CD4-positive, alpha-beta T cell treated with Interleukin-4 for 4 hours (primary cell): Measurements from ENCODE around the gene GALNT5.

ENCODE experiments used
- DNase-seq: peaks from one replicate; pipeline ENCODE4 v3.0.0-alpha.2; 2020

Gene GALNT5

DNA sequence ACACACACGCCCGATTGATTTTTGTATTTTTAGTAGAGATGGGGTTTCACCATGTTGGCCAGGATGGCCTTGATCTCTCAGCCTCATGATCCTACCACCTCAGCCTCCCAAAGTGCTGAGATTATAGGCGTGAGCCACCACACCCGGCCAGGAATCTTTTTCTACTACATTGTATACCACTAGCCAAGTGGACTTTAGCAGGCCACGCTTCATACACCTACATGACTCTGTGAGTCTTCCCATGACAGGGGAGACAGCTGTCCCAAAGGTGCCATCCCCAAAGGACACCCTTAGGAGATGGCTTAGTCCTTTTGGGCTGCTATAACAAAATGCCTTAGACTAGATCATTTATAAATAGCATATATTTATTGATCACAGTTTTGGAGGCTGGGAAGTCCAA is 35.3 kb downstream of the GALNT5 start:
- no peak for DNase-seq

DNA sequence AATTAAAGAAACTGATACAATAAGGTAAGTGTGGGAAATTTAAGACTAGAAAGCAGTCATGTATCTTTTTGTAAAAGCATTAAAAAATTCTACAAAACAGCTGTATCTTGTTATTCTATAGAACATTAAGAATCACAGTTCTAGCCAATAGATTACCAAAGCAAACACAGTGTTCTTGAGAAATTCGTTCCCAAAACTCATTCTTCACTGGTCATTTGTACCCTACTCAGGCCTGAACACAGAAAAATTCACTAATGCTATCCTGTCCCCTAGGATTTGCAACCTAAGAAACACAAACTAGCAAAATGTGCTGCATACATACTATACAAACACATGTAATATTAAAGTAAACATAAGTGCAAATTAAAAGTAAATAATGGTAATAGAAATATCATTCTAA is 39.0 kb downstream of the GALNT5 start:
- DNase-seq = no peak

DNA sequence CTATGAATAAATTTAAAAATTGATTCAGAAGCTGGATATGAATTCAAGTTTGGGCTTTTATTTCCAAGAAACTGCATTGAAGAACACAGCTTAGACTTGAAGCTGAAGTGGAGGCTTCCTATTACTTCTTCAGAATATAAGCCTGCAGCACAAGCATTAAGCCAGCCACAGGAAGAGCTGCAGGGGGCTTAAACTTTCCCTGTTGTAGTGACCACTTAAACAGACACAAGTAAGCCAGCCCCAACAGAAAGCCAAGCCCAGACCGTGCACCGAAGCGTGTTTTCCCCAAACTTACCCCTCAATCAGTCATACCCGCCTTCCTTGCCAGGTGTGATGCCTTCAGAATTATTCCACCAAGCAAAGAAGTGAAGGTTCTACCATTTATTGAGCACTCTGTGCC is 39.5 kb downstream of the GALNT5 start:
- no peak for DNase-seq

DNA sequence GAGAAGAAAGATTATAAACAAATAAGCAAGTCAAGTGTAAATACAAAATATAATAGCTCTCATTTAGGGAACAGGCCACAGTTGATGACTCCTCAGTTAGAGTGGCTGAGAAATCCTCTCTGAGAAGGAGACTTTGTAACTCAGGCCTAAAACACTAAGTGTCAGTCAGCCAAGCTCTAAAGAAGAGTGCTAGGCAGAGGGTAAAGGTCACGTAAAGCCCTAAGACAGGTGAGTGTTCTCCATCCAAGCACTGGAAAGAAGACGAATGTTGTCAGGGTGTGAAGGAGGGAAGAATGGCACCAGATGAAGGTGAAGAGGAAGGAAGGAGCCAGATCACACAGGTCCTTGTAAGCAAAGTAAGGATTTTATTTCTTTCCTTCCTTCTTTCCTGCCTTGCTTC is 43.8 kb downstream of the GALNT5 start:
- DNase-seq = no peak

DNA sequence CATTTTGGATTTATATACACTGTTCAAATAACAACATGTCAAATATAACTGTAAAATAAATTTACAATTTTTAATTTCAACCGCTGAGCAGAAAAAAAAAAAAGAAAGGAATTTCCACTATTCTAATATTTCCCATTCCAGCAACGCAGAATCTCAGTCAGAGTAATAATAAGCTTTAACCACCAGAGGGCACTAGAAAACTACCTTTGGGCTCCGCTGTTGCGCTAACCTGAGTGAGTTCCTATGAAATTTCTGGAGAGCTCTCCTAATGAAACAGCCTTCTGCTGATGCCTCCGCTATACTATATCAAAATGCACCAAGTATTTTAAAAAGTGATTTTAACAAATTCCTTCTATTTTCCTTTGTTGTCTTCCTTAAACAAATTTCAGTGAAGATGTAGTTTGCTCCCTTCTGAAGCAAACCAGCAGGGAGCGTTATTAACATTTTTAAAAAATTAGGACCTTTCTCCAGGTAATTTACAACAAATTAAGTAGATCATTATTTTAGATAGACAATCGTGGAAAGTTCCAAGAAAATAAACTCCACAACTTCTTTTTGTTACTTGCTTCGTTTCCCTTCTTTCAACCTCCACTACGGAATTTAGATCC is 45.1 kb downstream of the GALNT5 start:
- DNase-seq = peak; percentile 70

DNA sequence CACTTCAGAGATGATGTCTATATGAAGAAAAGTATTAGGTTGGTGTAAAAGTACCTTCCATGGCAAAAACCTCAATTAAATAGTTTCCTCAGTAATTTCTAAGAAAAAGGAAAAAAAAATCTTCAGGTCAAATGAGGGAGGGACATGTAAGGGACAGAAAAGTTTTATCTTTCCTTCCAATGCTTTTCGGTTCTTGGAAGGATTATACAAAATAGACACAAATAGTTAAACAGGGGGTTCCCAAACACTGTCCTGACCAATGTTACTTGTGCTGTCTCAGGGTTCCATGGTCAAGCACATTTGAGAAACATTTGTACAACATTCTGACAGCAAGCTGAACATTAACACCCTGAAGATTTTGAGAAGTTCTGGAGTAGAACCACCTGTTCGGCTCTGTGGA is 46.1 kb downstream of the GALNT5 start:
- no peak for DNase-seq

DNA sequence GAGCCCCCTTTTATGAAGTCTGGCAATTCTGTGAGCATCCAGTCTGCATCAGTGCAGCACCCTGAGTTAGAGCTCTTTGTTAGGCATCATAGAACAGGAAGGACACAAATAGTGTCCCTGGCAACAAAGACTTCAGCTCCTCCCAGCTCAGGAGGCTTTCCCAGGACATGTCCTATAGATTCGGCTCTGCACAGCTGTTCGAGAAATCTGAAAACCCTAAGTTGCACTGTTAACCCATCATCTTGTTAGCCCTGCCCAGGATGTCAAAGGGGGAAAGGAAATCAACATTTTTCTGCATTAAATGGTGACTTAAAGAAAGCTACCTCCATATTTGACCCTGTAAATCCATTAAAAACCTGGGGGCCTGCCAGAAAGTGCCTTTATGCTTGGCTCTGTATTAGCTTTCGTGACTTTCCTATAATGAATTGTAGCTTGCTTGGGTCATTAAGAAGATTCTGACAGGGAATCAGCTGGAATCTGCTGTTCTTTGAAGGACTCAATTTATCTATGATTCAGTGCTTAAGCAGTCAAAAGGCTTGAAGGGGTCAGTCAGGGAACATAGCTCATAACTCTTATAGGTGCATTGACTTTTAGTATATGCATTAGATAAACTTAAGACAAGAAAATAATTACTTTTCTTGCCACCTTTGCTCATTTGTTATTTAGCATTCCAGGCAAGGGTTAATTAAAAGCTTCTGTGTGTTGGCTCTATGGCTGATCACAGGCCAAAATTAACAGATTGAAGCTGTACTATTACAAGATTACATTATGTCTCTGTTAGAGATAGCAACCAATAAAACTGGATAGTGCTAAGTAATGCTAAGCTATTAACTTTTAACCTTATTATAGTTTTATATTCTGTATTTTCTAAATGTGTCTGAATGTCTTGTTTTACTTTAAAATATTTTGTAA is 47.6 kb downstream of the GALNT5 start:
- DNase-seq = no peak

DNA sequence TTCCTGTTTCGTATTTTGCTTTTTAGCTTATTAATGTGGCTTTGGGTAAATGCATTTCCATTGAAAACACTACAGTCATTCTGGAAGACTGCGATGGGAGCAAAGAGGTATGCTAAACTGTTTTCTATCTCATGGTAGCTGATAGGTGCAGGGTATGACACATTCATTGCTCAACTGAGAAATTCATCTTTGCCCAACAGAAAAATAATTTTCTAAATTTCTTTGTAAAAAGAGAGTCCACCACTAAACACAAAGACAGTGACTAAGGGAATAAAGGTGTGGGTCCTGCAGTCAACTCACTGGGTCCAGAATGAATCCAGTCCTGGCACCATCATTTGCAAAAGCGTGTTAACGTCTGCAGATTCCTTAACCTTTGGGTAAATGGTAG is 48.2 kb downstream of the GALNT5 start:
- no peak for DNase-seq

DNA sequence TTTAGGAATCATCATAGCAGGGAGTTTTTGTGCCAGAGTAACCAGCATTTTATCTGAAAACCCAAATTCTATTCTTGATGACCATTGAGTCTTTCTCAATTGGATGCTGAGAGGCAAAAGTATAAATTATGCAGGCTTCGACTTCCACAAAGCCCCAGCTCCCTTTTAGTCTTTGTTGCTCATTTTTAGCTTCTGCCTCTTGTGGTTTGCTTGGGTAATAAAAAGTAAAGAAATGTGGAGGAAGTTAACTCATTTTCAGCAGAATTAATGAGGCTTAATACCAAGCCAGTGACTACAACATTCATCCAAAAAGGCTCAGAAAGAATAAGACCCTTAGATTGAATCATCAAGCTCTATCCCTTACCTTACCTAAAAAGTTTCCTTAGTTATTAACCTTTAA is 49.5 kb downstream of the GALNT5 start:
- DNase-seq = peak; percentile 20

DNA sequence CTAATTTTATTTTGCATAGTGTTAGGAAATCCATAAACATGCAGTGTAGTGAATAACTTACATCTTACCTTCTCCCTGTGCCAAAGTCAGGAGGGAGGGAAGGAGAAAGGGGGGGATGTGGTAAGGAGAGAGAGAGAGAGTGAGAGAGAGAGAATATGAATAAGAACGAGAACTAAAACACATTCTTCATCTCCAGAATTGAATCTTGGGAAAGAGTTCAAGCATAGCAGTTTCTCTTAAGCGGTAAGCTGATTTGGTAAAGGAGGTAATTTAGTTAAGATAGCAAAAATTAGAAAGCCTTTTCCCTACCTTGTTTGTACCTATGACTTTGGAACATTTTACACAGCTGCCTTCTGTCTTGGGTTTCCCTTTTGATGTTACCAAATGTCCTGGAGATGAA is 52.4 kb downstream of the GALNT5 start:
- DNase-seq = no peak

DNA sequence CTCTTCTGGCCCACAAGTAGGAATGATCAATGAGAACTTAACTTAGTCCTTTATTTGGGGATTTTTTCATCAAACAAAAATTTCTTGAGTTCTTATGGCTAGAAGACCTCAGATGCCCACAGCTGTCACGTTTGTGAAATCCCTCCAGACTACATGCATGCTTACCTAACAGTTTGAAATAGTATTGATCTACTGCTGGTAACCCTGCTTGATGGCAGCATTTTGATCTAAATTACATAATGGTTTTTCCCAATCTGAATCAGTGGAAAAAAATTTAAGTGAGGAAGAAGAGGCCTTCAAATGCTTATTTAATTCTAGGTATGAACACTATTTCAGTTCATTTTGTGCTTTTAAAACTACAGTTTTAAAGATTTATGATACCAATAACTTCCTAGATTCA is 54.2 kb downstream of the GALNT5 start:
- DNase-seq = no peak

DNA sequence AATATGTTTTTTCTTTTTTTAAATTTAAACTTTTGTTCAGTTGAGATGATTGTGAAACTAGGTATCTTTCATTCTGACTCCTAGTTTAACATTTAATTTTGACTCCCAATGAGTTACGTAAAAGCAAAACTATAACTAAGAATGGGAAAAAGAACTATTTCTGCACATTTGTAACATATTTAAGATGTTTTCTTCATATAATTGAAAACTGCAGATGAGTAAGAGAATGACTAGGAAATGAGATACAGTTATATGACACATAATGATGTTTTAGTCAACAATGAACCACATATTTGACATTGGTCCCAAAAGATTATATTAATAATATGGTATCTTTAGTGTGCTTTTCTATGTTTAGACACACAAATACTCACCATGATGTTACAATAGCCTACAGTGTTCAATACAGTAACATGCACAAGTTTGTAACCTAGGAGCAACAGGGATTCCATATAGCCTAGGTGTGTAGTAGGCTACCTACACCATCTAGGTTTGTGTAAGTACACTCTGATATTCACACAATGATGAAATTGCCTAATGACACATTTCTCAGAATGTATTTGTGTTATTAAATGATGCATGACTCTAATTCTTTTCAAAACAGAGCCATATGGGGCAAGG is 55.5 kb downstream of the GALNT5 start:
- DNase-seq = no peak

DNA sequence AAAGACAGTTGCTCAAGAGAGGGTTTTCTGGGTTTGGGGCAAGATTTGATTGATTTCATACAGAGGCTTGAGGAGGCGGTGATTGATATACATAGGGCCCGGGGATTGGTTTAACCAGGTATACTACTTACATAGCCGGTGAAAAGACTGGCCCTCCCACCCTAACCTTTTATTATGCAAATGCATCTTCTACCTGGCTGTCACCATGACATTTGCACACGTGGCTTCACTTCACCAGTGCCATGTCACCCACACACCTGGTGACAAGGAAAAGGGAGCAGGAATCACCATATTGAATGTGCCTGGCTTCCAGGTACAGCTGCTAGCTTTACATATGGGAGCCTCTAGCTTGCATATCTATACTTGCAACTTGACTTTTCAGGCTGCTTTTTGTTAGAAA is 58.4 kb downstream of the GALNT5 start:
- no peak for DNase-seq

DNA sequence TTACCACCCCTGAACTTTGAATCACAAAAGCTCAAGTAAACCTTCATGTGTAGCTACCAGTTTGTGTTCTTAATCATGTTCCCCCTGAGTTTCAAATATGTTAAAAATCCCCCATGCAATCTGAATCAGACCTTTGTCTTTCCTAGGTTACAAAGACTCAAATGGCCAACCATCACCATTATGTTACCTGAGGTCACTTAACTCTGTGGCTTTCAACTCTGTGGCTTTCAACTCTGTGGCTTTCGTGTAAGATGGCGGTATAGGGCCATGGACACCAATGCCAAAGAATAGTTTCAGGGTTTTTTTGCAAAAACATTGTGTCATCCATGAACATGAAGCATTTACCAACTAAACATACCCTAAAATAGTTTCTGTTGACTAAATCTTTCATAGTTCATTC is 61.4 kb downstream of the GALNT5 start:
- DNase-seq = no peak

DNA sequence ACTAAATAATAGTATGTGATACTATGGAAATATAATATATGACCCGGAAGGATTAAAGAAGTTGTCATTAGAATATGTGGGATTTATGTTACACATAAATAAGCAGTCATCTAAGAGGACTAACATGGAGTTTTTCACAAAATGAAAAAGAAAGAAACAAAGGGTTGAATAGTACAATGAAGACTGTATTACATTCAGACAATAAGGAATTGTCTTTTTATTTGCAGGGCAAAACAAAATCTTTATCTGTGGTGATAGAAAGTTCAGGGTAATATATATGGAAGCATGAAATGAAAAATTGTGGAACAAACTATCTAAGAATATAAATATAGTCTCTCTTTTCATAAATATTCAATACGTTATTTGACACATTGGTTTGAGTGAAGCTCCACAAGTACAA is 62.3 kb downstream of the GALNT5 start:
- no peak for DNase-seq

DNA sequence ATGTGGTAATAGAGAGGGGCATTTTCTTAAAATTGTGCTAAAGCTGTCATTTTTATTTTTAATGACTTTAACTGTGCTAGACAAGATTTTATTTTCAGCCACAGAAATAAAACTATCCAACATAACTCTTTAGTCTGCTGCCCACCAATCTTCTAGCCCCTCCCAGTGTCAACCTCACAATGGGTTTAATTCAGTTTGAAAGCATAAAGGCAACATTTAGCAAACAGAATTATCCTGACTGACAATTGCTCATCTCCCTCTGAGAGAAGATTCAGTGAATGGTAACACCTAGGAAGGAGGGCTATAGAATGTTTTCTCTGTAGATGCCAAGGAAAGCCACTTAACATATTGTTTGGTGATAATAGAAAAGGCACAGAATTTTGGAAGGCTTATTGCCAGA is 62.9 kb downstream of the GALNT5 start:
- DNase-seq = no peak

DNA sequence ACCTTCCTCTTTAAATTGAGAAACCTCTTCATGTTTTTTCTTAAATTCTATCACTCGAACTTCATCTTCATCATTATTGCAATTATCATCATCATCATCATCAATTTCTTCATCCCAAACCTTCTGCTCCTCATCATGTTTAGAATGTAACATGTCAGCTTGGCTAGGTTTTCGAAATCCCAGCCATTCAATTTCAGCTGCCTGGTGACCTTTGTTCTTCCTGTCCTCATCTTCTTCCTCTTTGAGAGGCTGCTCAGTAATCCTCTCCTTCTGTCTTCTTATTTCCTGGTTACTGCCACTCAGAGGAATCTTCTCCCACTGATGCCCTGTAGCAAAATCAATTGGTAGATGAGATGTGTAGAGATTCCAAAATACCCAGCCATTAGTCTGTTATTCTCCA is 64.0 kb downstream of the GALNT5 start:
- no peak for DNase-seq

DNA sequence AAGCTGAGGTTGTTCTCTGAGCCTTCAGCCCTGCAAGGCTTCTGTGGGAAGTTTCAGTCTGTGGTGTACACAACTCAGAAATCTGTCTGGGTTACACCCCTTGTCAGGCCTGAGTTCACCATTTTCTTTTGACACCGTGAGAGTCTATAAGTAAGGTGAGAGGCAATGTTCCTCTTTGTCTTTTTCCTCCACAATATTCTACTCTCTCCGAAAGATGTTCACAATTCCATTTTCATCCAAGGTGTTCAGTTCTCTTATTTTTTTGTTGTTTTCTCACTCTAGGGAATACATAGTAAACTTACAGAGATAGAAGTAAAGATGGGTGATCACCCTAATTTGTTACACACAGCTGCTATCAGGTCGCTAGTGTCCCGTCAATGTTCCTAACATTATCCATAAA is 64.9 kb downstream of the GALNT5 start:
- no peak for DNase-seq

DNA sequence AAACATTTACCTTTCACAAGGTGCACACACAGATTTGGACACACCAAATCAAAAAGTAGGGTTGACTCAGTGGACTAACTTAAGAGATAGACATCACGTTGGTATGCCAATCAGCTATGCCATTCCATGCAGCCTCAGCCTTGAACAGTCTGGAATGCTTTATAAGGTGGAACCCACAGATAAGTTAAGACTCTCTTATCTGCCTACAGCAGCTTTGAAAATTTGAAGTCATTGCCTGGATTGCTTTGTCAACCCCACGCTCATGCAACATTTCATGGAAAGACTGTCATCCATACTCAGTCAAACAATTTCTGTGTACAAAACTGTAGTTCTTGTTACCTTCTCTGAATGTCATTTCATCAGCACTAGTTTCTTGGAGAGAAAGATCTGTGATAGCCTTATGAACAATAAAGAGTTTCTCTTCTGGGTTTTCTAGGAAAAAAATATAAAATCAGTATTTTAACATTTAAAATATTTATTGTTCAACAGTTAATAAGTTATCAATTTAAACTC is 66.9 kb downstream of the GALNT5 start:
- DNase-seq = no peak

DNA sequence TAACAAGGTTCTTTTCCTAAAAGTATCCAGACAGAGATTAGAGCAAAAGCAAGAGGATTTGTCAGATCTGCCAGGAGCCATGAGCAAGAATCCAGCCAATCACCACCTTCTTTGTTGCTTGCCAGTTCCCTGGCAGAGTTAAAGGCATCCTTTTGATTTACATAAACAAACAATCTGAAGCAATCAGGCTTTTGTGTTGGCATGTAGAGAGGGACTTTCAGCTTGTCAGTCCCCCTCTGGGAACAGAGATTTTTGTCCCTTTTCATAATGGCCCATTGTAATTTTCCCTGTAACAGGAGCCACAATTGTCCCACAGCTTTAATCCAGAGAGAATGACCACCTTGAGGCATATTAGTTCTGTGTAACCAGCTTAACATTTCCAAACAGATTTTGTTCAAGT is 68.3 kb downstream of the GALNT5 start, which contains the start of gene ERMN:
TSS of gene ERMN (minus strand) at position 39 of the 400 bp plus-strand sequence. CDS start 182 bp downstream, outside the sequence.
- no peak for DNase-seq

DNA sequence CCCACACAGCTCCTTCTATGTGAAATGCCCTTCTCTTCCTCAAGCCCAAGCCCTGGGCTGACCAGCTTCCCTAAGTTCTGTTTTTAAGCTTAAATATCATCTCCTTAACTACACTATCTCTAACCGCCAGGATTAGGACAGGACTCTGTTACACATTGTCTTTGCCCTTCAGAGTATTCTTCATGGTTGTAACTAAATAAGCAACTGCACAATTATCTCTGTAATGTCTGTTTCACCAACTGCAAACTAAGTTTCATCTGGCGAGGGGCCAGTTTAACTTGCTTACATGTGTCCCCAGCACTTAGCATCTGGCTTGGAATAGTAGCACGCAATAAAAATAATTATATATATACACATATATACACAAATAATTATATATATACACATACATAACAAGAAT is 69.2 kb downstream of the GALNT5 start:
- no peak for DNase-seq

DNA sequence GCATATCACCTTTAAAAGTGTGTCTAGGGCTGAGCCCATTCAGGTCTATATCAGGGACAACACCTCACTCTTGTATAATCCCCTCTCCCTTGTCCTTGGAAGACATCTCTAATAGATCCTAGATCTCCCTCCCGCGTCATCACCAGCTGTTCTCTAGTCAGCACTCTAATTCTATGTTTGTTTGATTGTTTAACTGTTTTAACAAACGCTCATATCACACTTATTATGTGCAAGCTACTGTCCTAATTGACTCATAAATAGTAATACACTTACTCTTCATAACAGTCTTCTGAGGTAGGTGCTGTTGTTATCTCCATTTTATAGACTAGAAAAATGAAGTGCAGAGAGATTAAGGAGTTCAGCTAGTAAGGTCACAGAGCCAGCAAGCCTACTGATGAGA is 69.7 kb downstream of the GALNT5 start:
- DNase-seq = no peak

DNA sequence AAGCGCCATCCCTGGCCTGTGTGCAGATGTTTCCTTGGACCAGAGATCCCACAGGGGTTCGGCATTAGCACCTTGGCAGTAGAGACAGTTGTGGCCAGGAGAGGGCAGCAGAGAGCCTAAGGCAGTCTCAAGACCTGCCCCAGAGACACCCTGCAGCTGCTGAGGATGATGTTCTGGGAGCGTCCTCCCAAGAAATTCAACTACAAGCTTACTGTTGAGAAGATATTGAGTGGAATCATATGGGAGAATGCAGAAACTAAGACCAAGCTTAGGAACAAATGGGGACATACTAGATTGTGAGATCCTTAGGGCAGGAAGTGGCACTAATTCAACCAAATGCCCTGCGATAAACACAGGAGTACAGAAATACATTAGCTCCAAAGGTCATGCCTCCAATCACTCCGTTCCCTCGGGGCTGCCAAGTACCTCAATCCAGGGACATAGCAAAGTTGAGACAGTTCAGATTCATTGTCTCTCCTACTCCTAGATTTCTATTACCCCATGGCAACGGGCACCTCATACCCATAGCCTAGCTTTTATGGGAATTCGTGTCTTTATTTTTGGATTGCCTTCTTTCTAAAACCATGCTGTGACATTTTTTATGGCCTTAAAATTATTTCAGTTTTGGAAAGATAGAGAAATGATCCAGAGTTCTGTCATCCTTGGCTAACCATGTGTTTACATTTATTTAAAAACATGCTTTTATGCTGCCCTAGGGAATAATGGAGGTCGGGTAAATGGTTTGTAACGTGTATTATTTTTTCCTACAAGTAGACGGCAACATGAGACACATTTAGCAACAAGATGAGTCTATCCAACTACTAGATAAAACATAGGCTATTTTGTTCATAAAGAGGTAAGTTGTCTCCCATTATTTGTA is 70.4 kb downstream of the GALNT5 start:
- peak; percentile 87 for DNase-seq
